Right ventricle myocardium superior (tissue), 1 donor: ENCODE data around the gene TBC1D10A. TPM values are rescaled to one million over a fixed set of nuclear protein-coding genes. Genes with fewer than 3 reads are reported as not detected.

Source experiments
- ATAC-seq: fragments of 200-7000 bp; cut with Tn5 transposase; one replicate; pipeline ENCODE4 v1.9.1; 2020; ENCODE audit warnings: mild to moderate bottlenecking; ENCODE audit not compliant: poor library complexity
- DNase-seq: peaks from one replicate; pipeline ENCODE4 v3.0.0-alpha.2; 2020
- intact Hi-C: fragments of 100-400 bp; cut with DNase I; formaldehyde crosslinking; loops from one replicate; pipeline ENCODE4 v1.11.2; 2022
- total RNA-seq: library from RNA; stranded (reverse); fragmentation: NEBNext Ultra II Directional; extraction: Animal tissue kit (Norgen Biotek cat#: 25700); gene quantifications from one replicate; pipeline ENCODE4 v1.2.1, GENCODE V29; 2021
- donor health status: DM: no; HTN: yes; CAD: no; lungs with severe emphysema.

TBC1D10A gene
- total RNA-seq, 1 donor from 2014 or later: 6.5 TPM

DNA sequence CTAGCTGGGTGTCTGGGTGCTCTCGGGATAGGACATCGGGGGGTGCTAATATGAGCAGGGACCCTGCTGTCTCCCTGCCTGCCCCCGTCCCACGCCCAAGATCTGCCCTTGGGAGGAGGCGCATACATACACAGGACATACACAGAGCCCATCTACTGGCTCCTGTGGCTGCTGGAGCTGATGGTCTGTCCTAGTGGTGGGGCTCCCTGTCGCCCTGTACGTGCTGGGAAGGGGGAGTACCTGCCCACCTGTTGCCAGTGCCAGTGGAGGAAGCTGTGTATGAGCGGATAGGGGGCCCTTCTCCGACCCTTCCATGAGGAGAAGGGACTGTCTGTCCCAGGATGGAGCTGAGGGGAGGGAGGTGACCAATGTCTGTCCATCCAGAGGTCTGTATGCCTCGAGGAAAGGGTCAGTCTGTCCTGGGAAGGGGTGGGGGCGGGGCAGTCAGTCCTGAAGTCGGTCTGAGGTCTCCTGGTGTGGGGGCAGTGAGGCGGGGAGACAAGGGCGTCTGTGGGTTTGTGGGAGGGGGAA, 952 bp downstream of the TBC1D10A start:
- ATAC-seq: no peak
- intact Hi-C loops: loop anchor here (2.0 kb wide), 1 partner anchor 37 kb away; the partner anchor contains the start of gene CASTOR1
- DNase-seq: peak; percentile 38

DNA sequence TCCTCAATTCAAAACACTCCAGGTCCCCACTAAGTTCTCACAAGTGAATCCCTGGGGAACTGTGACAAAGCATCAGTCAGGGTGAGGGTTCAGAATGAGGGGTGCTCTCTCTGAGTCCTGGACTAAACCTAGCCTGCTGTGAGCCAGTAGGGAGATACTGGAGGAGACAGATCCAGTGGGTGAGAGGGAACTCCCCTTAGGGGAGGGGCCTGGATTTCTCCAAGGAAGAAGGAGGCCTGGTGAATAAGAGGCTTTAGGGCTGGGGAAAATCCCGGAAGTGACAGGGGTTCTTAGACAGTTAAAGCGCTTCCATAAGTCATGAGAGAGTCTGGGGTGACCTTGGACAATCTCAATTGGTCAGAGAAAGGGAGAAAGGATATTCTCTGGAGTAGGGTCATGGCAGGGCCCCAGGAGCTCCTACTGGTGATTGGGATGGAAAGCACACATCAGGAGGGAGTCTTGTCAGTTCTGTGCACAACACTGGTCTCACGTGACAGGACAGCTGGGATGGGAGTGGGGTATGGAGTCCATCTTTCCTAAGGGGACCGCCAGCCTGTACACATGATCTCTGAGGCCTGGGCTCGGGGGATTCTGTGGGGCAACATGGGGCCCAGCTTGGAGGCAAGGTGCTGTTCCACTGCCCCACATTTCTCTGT, 1.5 kb downstream of the TBC1D10A start:
- peak; percentile 38 for DNase-seq
- peak; percentile 7 for ATAC-seq
- intact Hi-C loops: no loop called here

DNA sequence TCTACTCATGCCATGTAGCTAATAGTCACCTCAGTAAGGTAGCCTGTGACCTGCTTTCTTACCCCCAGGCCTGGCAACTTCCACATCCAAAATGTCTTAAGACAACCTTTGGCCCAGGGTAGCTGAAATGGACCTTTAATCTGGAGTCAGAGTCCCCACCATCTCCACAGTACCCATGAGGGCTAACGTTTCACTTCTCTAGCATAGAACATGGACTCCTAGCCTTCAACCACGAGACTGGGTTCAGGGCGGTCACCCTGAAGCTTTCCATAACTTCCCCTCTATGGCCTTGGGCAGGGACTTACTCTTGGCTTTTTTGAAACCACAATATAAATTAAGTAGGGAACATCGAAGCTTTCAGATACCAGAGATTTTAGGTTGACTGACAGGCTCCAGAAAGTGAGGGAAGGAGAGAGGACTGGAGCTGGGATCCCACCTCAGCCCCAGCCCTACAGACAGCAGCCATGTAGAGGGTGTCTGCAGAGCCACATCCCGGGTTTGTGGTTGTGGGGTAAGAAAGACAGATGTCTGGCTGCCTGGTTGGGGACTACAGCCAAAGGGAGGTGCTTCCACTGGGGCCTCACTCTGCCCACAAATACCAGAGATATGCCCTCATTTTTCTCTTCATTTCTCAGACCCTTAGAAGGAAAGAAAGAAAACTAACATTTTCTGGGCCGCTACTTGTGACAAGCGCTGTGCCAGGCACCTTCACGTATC, 2.6 kb downstream of the TBC1D10A start:
- intact Hi-C loops: no loop called here
- ATAC-seq (no peak), DNase-seq (peak; percentile 36)

DNA sequence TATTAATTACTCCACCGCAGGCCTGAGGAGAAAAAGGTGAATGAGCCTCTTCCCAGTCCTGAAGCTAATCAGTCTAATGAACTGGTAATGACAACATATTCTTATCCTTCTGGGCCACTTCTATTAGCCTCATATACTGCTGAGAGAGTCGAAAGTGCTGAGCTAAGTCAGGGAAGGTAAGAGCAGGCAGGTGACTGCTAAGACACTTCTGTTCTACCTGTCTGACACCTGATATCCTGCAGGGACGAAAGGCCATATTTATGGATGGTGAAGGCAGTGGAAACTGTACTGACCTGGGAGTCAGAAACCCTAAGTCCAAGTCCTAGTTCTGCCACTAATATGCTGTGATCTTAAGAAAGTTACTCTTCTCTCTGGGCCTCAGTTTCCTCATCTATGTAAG, 3.5 kb downstream of the TBC1D10A start:
- intact Hi-C loops: no loop called here
- ATAC-seq (no peak), DNase-seq (no peak)

DNA sequence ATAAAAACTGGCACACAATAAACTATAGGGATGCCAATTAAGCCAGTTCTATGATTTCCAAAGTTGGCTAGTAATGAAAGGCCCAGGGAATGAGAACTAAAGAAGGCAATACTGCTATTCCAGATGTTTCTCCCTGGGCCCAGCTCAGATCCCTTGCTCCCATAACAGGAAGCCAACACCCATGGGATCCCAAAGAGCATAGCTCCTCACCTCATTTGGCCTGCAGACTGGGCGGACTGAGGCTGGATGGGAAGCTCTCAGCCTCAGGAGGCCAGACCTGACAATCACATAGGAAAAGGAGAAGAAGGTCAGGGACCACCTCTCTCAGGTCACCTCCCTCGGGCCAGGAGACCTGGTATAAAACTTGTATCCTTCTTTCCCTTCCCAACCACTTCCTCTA, 5.3 kb downstream of the TBC1D10A start:
- DNase-seq: no peak

DNA sequence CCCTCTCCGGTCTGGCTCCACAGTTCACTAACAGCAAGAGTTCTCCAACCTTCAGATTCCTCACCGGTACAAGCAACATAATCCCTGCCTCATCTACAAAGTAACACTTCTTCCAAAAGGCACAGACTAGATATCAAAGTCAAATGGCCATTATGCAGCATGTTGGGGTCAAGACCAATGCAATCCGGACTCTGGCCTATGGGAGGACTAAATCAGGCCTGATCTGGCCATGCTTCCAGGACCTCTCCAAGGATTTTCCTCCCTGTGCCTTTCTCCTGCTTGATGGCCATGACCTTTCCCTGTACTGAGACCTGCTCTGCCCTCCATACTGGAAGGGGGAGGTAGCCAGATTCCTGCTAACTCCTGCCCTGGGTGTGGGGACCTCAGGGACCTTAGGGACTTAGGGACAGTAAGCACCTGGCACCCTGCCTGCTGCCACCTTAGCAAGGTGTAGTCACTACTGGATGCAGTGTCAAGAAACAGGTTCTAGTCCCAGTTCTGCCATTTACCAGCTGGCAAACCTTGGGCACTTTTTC, 6.7 kb downstream of the TBC1D10A start:
- intact Hi-C loops: no loop called here
- ATAC-seq: no peak
- DNase-seq: no peak

More for the DNA sequence above, 5.3 kb downstream of the TBC1D10A start:
- peak; percentile 21 for ATAC-seq
- intact Hi-C loops: no loop called here

DNA sequence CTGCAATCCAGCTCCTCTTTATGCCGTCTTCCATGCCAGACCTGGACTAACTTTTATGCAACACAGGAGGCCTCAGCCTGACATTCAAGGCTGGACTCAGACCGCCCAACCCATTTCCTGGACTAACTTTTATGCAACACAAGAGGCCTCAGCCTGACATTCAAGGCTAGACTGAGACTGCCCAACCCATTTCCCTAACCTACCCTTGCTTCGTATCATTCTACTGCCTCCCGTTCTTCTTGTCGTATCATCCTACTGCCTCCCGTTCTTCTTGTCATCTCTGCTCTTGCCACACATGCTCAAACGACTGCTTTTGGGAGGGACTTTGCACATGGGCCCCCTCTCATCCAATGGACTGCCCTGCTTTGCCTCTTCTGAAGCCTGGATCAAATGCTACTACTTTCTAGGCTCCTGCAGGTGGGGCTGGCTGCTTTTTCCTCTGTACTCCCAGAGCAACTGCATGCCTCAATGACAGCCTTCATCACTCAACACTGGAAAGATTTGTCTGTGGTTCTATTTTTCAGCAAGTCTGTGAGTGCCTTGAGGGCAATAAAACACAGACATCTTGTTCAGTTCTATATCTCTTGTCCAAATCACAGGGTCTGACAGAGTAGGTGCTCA, 7.8 kb downstream of the TBC1D10A start:
- DNase-seq (no peak), ATAC-seq (no peak)
- intact Hi-C loops: no loop called here

DNA sequence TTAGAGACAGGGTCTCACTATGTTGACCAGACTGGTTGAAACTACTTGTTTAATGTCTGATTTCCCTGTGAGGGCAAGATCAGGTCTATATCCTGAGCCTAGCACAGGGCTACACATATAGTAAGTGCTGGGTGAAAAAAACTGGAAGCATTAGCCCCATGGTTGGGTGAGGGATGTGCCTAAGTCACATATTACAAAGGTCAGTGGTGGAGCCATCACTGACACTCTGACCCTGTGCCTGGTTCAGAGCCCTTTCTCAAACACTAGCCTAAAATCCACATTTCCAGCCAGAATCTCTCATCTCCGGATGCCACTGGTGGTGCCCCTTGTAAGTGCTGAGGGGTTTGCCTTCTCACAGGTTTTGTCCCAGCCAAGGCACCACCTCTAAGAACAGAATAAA, 9.0 kb downstream of the TBC1D10A start:
- no peak for ATAC-seq
- DNase-seq: no peak
- intact Hi-C loops: no loop called here

DNA sequence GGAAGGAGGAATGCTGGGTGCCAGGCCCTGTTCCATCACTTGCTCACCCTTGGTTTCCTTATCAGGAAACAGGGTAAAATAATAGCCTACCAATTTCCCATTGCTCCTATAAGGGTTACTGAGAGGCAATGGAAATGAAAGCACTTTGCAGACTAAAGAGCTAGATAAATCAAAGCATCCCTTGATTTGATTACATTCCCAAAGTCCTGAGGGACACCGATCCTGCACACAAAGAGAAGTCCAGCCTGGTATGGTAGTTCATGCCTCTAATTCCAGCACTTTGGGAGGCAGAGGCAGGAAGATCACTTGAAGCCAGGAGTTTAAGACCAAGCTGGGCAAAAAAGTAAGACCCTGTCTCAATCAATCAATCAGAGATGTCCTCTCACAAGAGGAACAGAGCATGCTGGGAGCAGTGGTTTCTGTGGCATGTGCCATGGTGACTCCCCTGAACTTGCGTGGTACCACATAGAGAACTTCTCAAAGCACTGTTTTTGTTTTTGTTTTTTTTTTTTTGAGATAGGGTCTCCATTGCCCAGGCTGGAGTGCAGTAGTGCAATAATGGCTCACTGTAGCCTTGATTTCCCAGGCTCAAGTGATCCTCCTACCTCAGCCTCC, 10.7 kb downstream of the TBC1D10A start:
- no peak for DNase-seq
- no peak for ATAC-seq
- intact Hi-C loops: no loop called here

DNA sequence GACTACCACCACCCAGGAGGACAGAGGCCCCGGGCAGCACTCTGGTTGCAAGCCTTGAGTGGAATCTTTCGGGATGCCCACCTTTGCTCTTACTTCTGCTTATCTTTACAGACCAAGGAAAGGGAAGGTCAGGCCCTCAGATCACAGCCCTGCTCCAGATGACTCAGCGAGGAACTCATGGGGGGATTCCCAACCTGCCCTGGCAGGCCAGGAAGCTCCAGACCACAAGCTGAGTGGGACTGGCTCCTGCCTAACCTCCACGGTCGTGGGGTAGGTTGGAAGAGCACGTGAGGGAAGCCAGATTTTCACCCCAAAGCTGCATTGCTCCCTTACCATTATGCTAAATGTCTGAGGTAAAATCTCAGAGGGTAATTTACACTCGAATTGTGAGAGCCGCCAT, 11.8 kb downstream of the TBC1D10A start:
- DNase-seq (no peak), ATAC-seq (no peak)
- intact Hi-C loops: no loop called here

DNA sequence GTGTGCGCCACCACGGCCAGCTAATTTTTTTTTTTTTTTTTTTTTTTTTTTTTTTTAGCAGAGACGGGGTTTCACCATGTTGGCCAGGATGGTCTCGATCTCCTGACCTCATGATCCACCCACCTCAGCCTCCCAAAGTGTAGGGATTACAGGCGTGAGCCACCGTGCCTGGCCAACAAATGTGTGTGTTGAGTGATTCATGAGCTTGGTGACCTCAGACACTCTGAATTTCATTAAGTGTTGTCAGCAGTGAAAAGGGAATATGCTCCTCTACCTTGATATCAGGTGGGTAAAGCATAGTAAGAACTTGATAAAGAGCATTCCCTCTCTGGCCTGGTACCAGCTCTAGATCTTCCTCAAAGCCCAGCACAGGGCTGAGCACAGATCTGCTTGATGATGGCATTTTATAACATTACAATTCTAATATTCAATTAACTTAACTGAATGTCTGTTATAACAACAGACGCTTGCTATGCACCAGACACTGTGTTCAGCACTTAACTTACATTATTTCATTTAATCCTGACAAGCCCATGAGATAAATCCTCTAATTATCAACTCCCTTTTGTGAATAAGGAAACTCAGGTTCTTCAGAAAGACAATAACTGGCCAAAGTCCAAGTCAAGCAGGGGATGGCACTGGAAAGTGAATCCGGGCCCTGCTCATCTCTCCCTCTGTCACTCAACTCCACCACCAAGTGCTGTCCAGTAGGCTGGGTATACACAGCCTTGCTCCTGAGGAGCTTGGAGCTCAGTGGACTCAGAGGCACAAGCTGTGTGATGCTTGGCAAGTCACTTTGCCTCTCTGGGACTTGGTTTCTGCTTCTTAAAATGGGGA, 13.0 kb downstream of the TBC1D10A start:
- intact Hi-C loops: no loop called here
- DNase-seq: no peak
- no peak for ATAC-seq

DNA sequence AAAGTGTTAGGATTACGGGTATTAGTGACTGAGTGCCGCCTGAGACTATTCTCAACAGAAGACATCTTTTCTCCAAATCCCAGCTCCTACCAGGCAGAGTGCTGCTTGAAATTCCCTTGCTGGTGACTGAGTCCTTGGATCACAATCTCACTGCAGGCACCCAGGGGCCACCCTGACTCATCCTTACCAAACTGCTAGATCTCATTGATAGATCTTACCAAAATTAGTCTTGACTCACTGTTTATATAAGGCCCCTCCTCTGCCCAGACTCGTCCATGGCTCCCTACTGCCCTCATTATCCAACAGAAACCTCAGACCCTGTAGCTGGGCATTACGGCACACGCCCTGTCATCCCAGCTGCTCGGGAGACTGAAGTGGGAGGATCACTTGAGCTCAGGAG, 14.7 kb downstream of the TBC1D10A start:
- no peak for DNase-seq
- ATAC-seq: no peak
- intact Hi-C loops: no loop called here

DNA sequence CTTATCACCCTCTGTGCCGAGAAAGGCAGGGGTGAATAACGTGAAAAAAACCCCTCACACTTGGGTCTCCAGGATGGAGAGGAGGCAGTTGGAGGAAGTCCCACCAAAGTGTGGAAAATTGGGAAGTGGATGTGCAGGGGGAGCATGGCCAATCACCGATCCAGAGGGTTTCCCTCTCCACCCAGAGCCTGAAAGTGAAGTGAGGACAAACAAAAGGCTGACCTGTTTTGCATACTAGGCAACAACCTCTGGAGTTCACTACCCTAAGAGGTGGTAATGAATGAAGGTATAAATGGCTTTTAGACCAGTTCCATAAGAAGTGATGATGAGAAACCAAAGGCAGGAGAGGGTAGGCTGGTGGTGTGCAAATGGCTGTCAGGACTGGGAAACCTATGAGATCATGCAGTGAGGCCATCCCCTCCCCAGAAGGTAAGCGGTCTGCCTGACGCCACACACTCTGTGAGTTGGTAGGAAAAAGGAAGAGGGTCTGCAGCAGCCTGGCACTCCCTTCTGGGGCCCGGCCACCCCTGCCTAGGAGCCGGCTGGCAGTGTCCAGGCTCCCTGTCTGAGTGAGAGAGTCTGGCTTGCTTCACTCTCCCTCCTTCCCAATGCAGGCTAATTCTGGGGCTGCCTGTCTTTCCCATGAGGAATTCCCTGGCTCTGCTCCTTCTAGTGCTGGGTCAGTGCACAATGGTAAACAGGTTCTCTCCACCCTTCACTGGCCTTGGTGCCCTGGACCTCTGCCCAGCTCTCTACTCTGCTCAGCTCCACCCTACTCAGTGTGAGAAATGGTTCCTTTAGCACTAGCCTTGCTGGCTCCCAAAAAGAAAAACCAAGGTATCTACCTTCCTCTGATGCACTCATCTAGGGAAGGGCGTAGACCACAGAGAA, 15.6 kb downstream of the TBC1D10A start:
- DNase-seq: peak; percentile 86
- intact Hi-C loops: no loop called here
- peak; percentile 90 for ATAC-seq

DNA sequence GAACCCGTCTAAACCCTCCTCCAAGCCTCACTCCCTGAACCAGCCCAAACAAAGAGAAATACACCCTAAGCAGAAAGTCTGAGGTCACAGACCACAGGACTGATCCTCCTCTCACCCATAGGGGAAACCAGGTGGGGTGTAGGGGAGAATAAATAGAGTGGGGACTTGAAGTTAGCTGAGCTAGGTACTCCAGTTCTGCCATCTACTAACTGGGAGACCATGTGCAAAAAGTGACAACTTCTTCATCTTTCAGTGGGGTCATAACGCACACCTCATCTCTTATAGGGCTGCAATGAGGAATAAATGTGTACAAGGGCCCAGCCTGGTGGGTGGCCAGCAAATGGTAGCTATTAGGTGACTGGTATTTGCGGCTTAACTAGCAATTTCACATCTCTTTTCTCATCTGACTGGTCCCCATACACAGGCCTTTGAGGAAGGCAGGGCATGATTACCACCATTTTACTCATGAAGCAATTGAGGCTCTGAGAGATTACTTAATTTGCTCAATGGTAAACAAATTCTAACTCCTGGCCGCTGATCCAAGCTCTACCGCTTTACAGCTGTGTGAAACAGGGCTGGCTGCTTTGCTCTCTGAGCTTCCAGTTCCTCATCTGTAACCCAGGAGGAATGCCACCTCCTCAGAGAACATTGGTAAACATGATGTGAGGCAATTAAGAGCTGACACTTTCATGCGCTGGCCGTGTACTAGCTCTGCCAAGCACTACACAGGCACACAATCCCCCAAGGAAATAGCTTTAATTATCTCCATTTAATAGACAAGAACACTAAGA, 16.6 kb downstream of the TBC1D10A start:
- intact Hi-C loops: no loop called here
- peak; percentile 51 for DNase-seq
- ATAC-seq: peak; percentile 53

DNA sequence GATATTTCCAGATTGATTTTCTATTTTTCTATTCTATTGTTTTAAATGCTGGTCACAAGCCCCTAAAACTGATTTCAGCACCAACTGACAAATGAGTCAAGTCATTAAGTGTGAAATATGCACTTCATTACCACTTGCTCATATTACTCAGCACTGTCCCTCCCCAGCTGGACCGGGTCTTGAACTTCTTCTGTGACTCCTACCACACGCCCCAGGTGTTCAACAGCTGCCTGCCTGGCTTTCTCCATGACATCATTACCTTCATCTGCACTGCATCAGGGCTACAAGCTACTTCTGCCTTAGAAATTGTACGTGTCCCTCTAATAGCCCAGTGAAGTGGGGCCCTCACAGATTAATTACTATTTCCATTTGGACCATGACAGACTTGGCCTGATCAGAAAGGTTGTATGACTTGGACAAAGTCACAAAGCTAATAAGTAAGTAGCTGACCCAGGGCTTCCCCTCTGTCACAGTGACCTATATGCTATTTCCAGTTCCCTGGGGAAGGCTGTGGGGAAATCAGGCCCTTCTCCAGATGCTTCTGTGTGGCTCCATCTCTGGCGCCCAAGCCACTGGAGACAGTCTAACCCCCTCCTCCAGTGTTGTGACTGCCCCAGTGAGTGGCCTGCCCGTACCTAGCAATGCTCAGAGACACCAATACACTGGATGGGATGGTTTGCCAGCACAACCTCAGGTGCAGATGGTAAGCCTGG, 18.1 kb downstream of the TBC1D10A start:
- DNase-seq (peak; percentile 36), ATAC-seq (no peak)
- intact Hi-C loops: no loop called here

DNA sequence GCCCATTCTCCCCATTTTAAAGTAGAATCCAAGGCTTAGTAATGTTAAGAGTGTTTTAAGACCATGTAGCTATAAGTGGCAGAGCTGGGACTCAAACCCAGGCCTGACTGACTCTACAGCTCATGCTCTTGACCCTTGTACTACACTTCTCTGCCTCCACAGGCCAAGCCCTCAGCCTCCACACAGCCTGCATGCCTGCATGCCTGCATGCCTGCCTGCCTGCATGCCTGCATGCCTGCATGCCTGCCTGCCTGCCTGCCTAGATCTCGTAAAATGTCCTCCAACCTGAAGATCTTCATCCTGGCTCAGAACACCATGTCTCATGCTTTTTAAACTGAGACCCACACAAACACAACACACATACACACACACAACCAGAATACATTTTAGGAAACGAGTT, 18.6 kb downstream of the TBC1D10A start:
- ATAC-seq (no peak), DNase-seq (peak; percentile 29)
- intact Hi-C loops: no loop called here
